Neural cell (in vitro differentiated cells): ENCODE results near the gene CSF2RB.

Experiments used
- TAF1 ChIP-seq: IDR thresholded peaks from 2 replicates; pipeline ENCODE4 v1.6.1; 2012; ENCODE audit warnings: low read depth
- TF ChIP-seq, protein P1 (sequence below): fragments of 450-650 bp; IDR thresholded peaks from 2 replicates; pipeline ENCODE4 v1.5.1; 2014; ENCODE audit warnings: antibody characterized with exemption, mild to moderate bottlenecking, moderate library complexity; ENCODE audit not compliant: poor library complexity, severe bottlenecking

DNA sequence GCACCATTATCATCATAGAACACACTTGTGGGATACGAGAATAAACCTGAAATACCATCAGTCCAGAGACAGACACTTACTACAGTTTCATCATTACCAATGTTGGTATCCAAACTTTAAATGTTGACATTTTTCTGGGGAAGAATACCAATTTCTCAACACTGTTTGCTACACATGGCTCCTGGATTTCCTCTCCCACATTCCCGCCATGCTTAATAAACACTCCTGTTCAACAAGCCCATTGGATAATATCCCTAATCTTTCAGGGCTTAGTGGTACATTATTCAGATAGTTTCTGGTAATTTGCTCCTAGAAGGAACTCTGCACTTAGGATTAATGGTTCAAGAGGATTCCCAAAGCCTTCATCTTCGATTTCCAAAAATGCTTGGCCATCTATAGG lies 48.2 kb downstream of the CSF2RB start:
- TF ChIP-seq, protein P1, sequence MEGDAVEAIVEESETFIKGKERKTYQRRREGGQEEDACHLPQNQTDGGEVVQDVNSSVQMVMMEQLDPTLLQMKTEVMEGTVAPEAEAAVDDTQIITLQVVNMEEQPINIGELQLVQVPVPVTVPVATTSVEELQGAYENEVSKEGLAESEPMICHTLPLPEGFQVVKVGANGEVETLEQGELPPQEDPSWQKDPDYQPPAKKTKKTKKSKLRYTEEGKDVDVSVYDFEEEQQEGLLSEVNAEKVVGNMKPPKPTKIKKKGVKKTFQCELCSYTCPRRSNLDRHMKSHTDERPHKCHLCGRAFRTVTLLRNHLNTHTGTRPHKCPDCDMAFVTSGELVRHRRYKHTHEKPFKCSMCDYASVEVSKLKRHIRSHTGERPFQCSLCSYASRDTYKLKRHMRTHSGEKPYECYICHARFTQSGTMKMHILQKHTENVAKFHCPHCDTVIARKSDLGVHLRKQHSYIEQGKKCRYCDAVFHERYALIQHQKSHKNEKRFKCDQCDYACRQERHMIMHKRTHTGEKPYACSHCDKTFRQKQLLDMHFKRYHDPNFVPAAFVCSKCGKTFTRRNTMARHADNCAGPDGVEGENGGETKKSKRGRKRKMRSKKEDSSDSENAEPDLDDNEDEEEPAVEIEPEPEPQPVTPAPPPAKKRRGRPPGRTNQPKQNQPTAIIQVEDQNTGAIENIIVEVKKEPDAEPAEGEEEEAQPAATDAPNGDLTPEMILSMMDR: no peak
- no peak for TF ChIP-seq TAF1
